ENCODE results near the gene NPAT. TPM values are rescaled to one million over a fixed set of nuclear protein-coding genes. Genes with fewer than 3 reads are reported as not detected.
A peak's percentile ranks its signal among the peaks of the same experiment; 100 is the strongest.

NPAT gene
- total and polyA plus RNA-seq, 2 of the 13 experiments (the other 11 are each of a cell fraction or from before 2014, with no cell fraction given), result 4.4 to 11.2 TPM

DNA sequence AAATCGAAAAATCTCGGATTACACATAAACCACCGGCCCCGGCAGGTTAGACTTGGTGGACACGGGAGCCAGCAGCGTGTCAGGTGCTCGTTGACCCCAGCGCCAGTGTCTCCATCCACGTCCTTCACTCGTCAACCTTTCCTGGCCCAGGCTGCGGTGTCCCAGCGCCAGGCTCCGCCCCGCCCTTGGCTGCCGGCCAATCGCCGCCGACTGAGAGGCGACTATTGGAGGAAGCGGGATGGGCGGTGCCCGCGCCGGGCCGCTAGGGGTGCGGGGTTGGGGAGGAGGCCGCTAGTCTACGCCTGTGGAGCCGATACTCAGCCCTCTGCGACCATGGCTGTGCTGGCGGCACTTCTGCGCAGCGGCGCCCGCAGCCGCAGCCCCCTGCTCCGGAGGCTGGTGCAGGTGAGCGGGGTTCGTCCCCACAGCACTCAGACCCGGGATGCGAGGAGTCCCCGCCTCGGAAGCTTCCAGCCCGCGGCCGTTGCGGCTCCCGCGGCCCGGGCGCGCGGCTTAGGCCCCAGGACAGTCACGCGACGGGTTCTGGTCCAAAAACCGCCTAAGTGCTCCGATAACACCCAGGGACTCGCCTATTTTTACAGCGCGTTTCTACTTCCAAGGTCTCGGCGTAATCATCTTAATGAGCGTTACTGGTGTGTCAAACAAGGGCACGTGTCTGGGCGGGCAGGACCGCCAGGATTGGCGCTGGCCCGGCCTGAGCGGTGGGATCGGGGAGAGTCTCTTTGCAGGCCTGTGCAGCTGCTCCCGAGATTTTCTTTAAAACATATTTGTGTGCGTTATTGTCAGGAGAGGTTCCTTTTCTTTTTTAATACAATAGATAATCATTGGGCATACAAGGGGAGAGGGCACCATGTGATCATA is 100.9 kb downstream of the NPAT start, which contains the start of gene ACAT1 (continued):
- TF ChIP-seq, protein P1, sequence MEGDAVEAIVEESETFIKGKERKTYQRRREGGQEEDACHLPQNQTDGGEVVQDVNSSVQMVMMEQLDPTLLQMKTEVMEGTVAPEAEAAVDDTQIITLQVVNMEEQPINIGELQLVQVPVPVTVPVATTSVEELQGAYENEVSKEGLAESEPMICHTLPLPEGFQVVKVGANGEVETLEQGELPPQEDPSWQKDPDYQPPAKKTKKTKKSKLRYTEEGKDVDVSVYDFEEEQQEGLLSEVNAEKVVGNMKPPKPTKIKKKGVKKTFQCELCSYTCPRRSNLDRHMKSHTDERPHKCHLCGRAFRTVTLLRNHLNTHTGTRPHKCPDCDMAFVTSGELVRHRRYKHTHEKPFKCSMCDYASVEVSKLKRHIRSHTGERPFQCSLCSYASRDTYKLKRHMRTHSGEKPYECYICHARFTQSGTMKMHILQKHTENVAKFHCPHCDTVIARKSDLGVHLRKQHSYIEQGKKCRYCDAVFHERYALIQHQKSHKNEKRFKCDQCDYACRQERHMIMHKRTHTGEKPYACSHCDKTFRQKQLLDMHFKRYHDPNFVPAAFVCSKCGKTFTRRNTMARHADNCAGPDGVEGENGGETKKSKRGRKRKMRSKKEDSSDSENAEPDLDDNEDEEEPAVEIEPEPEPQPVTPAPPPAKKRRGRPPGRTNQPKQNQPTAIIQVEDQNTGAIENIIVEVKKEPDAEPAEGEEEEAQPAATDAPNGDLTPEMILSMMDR (CRISPR knock-in tag; IDR thresholded peaks at IDR 0.05), result peak; percentile 45; the same call in 1 of the 2 replicates
- TF ChIP-seq ZNF720 (CRISPR knock-in tag; IDR thresholded peaks at IDR 0.05) (no peak), FOXP1 (IDR thresholded peaks at IDR 0.05) (no peak), FOXP1 (CRISPR knock-in tag; IDR thresholded peaks at IDR 0.05) (no peak), SCMH1 (CRISPR knock-in tag; IDR thresholded peaks at IDR 0.05; ENCODE audit: borderline replicate concordance) (no peak), ZNF879 (CRISPR knock-in tag; IDR thresholded peaks at IDR 0.05) (peak; percentile 87; the same call in 1 of the 2 replicates), ZNF792 (CRISPR knock-in tag; IDR thresholded peaks at IDR 0.05) (peak; percentile 51; the same call in 1 of the 2 replicates), RNF2 (conservative IDR thresholded peaks at IDR 0.05; ENCODE audit: low read depth) (peak; percentile 77; the same call in 1 of the 2 replicates), TCF7L2 (IDR thresholded peaks at IDR 0.05; ENCODE audit: low read depth, low read length) (no peak), ZNF7 (CRISPR knock-in tag; IDR thresholded peaks at IDR 0.05) (no peak), ZBTB34 (CRISPR knock-in tag; IDR thresholded peaks at IDR 0.05) (peak; percentile 82; the same call in 1 of the 2 replicates), NFKBIZ (CRISPR knock-in tag; IDR thresholded peaks at IDR 0.05) (no peak), HOXA9 (CRISPR knock-in tag; IDR thresholded peaks at IDR 0.05; ENCODE audit: borderline replicate concordance) (no peak), KAT8 (CRISPR knock-in tag; IDR thresholded peaks at IDR 0.05) (peak; percentile 81), CAMTA2 (CRISPR knock-in tag; IDR thresholded peaks at IDR 0.05; ENCODE audit: borderline replicate concordance) (no peak), CEBPB (IDR thresholded peaks at IDR 0.05; ENCODE audit: borderline replicate concordance, low read depth, low read length) (no peak), TEAD2 (CRISPR knock-in tag; IDR thresholded peaks at IDR 0.05) (no peak), ZNF382 (CRISPR knock-in tag; IDR thresholded peaks at IDR 0.05; ENCODE audit: borderline replicate concordance) (no peak), SIX4 (CRISPR knock-in tag; IDR thresholded peaks at IDR 0.05) (no peak), ZNF44 (CRISPR knock-in tag; IDR thresholded peaks at IDR 0.05) (no peak; the same call in 1 of the 2 replicates), SRY (CRISPR knock-in tag; IDR thresholded peaks at IDR 0.05) (peak; percentile 83), POGZ (CRISPR knock-in tag; IDR thresholded peaks at IDR 0.05) (peak; percentile 90), ZNF878 (CRISPR knock-in tag; IDR thresholded peaks at IDR 0.05) (no peak)
- TF ChIP-seq, protein P2, sequence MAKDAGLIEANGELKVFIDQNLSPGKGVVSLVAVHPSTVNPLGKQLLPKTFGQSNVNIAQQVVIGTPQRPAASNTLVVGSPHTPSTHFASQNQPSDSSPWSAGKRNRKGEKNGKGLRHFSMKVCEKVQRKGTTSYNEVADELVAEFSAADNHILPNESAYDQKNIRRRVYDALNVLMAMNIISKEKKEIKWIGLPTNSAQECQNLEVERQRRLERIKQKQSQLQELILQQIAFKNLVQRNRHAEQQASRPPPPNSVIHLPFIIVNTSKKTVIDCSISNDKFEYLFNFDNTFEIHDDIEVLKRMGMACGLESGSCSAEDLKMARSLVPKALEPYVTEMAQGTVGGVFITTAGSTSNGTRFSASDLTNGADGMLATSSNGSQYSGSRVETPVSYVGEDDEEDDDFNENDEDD (CRISPR knock-in tag; IDR thresholded peaks at IDR 0.05; ENCODE audit: borderline replicate concordance), result no peak; the same call in 1 of the 2 replicates
- TF ChIP-seq, protein P3, sequence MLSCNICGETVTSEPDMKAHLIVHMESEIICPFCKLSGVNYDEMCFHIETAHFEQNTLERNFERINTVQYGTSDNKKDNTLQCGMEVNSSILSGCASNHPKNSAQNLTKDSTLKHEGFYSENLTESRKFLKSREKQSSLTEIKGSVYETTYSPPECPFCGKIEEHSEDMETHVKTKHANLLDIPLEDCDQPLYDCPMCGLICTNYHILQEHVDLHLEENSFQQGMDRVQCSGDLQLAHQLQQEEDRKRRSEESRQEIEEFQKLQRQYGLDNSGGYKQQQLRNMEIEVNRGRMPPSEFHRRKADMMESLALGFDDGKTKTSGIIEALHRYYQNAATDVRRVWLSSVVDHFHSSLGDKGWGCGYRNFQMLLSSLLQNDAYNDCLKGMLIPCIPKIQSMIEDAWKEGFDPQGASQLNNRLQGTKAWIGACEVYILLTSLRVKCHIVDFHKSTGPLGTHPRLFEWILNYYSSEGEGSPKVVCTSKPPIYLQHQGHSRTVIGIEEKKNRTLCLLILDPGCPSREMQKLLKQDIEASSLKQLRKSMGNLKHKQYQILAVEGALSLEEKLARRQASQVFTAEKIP (CRISPR knock-in tag; IDR thresholded peaks at IDR 0.05; ENCODE audit: borderline replicate concordance), result no peak
- TF ChIP-seq, protein P4, sequence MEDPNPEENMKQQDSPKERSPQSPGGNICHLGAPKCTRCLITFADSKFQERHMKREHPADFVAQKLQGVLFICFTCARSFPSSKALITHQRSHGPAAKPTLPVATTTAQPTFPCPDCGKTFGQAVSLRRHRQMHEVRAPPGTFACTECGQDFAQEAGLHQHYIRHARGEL (CRISPR knock-in tag; IDR thresholded peaks at IDR 0.05), result 0 out of 2 replicates have a peak, but pooled peaks have one; percentile 81

Data from HepG2 (cell line).